Heart left ventricle (tissue), 16 donors: ENCODE results near the gene WNT9A. TPM values are rescaled to one million over a fixed set of nuclear protein-coding genes. Genes with fewer than 3 reads are reported as not detected.

Experiments
- ATAC-seq, 4 donors: fragments of 200-7000 bp; cut with Tn5 transposase; one replicate each; pipeline ENCODE4 v1.9.1; 2020 to 2022; ENCODE audit warnings: moderate library complexity in 4 of 4, mild to moderate bottlenecking in 3 of 4, moderate number of reproducible peaks in 1 of 4
- DNase-seq, 5 donors: peaks; one replicate each; pipeline ENCODE4 v3.0.0-alpha.2; 2020
- H3K27ac ChIP-seq, 12 donors: fragments of 200-600 bp; sonication (generic) in 4 of 12; one replicate each; pipeline versions ENCODE4 v1.5.0 to v1.8.0; 2016 to 2022; ENCODE audit warnings: mild to moderate bottlenecking in 2 of 12
- H3K27me3 ChIP-seq, 9 donors: fragments of 200-600 bp; sonication (generic) in 2 of 9; one replicate each; pipeline versions ENCODE4 v1.5.1 to v1.8.0; 2016 to 2022; ENCODE audit warnings: mild to moderate bottlenecking in 3 of 9
- H3K36me3 ChIP-seq, 9 donors: fragments of 200-600 bp; sonication (generic) in 2 of 9; one replicate each; pipeline versions ENCODE4 v1.5.0 to v1.8.0; 2018 to 2022; ENCODE audit warnings: mild to moderate bottlenecking in 2 of 9
- H3K4me1 ChIP-seq, 12 donors: fragments of 200-600 bp; sonication (generic) in 4 of 12; one replicate each; pipeline versions ENCODE4 v1.5.0 to v1.8.0; 2016 to 2022; ENCODE audit warnings: mild to moderate bottlenecking in 3 of 12
- H3K4me3 ChIP-seq, 12 donors: fragments of 200-600 bp; sonication (generic) in 4 of 12; one replicate each; pipeline versions ENCODE4 v1.5.0 to v1.8.0; 2017 to 2022; ENCODE audit warnings: mild to moderate bottlenecking in 9 of 12, moderate library complexity in 4 of 12
- H3K9me3 ChIP-seq, 12 donors: fragments of 200-600 bp; sonication (generic) in 4 of 12; one replicate each; pipeline versions ENCODE4 v1.5.0 to v1.8.0; 2016 to 2022; ENCODE audit warnings: mild to moderate bottlenecking in 1 of 12
- POLR2A ChIP-seq, 2 donors: fragments of 450-650 bp; IDR thresholded peaks; one replicate each; pipeline ENCODE4 v1.6.1; 2017; ENCODE audit warnings: antibody characterized with exemption in 2 of 2, mild to moderate bottlenecking in 2 of 2, moderate library complexity in 2 of 2
- WGBS, 4 donors: extraction: QIAGEN DNeasy Blood & Tissue Kit in 2 of 4; methylation state at CpG; one replicate each; pipeline versions ENCODE4 v1.1.5 to v1.1.7; 2013 to 2018; 5-methylcytosine and 5-hydroxymethylcytosine counted together
- intact Hi-C, 10 donors: fragments of 100-400 bp; cut with DNase I; formaldehyde crosslinking; loops; one replicate each; pipeline versions ENCODE4 v1.11.1 to v1.14.2; 2022
- polyA plus RNA-seq, 2 donors: library from polyadenylated mRNA; stranded (reverse); fragments of 200-250 nt; gene quantifications; one replicate each; pipeline ENCODE4 v1.2.3, GENCODE V29; 2013
- total RNA-seq, 9 donors: library from RNA; depleted of rRNA in 2 of 9; stranded (reverse); fragments of >200 nt in 2 of 9; fragmentation: NEBNext Ultra II Directional in 3 of 9; extraction: Animal tissue kit (Norgen Biotek cat#: 25700) in 3 of 9; gene quantifications; one replicate each; pipeline versions ENCODE4 v1.1.0 to v1.2.4, GENCODE V29; 2016 to 2023
- TF ChIP-seq, protein P1 (sequence below), 12 donors: fragments of 200-600 bp; sonication (generic) in 4 of 12; IDR thresholded peaks; one replicate each; pipeline versions ENCODE4 v1.5.0 to v1.8.0; 2018 to 2022; ENCODE audit warnings: antibody characterized with exemption in 12 of 12, mild to moderate bottlenecking in 5 of 12
- donor health status: ischemic (EF 13 %, LVEDD 7.1; RV severe dilation, severe dysfunction).
- donor health status: healthy with polysubstance abuse.
- donor health status: DM: no; HTN: yes; CAD: no.
- donor health status: DM: no; HTN: no; CAD: no.
- donor health status: ischemic (EF 25% LVEDD 6.9; RV normal size, moderate dysfunction).
- donor health status: ischemic (EF 25% LVEDD 5.7; RV mildly dilated, moderate dysfunction).
- donor health status: healthy.
- donor health status: DM: yes; HTN: yes; CAD: no.
- donor health status: ischemic (EF 35%, LVEDD 5.7; RV mildly dilated, moderate dysfunction).
- donor health status: nonischemic (EF 11% LVEDD 7.7; RV severe dilation, severe dysfunction).
- donor health status: DM: yes; HTN: yes; CAD: no.
- donor health status: PGD.
- donor health status: ischemic (EF 29% LVEDD 5.4; RV normal size, mild dysfunction).
- donor health status: nonischemic (EF 23%, LVEDD 6.1; RV moderate dilation, normal function).

Gene WNT9A
- total and polyA plus RNA-seq, 11 donors, result 0.54 to 29.8 (median 2.3) TPM

GRCh38 chr1:227939791-227940771 is 7.7 kb downstream of the WNT9A start:
- DNase-seq, result peak in 2 of 5 donors; percentile 4 to 14
- H3K27me3 ChIP-seq, result no peaks in the 10 kb centered on the region
- no peak overlapping the region for H3K4me3 ChIP-seq
- peaks cover 0 to 31% (median 11%) of the 10 kb centered on the region in 12 donors for H3K4me1 ChIP-seq
- TF ChIP-seq, protein P1, sequence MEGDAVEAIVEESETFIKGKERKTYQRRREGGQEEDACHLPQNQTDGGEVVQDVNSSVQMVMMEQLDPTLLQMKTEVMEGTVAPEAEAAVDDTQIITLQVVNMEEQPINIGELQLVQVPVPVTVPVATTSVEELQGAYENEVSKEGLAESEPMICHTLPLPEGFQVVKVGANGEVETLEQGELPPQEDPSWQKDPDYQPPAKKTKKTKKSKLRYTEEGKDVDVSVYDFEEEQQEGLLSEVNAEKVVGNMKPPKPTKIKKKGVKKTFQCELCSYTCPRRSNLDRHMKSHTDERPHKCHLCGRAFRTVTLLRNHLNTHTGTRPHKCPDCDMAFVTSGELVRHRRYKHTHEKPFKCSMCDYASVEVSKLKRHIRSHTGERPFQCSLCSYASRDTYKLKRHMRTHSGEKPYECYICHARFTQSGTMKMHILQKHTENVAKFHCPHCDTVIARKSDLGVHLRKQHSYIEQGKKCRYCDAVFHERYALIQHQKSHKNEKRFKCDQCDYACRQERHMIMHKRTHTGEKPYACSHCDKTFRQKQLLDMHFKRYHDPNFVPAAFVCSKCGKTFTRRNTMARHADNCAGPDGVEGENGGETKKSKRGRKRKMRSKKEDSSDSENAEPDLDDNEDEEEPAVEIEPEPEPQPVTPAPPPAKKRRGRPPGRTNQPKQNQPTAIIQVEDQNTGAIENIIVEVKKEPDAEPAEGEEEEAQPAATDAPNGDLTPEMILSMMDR (IDR thresholded peaks at IDR 0.05), result no peak
- no peak for TF ChIP-seq POLR2A (IDR thresholded peaks at IDR 0.05)
- H3K36me3 ChIP-seq, result no peaks in the 10 kb centered on the region
- H3K27ac ChIP-seq, result peak overlapping the region in 1 of 12 donors; percentile 28
- H3K9me3 ChIP-seq, result no peaks in the 10 kb centered on the region
- 73 to 88% (median 88%) methylated on average over 7 to 20 of the region's 20 CpGs for whole genome bisulfite sequencing, 4 donors
- intact Hi-C loops, result loop anchor here in 1 of 10 donors (10.0 kb wide), 1 partner anchor 375 kb away; the partner anchor contains the start of gene ZNF678
- ATAC-seq, result no peak

GRCh38 chr1:227938911-227939790 is 8.6 kb downstream of the WNT9A start:
- no peak overlapping the region for H3K27ac ChIP-seq
- no peaks in the 10 kb centered on the region for H3K36me3 ChIP-seq
- H3K4me3 ChIP-seq, result no peak overlapping the region
- ATAC-seq, result no peak
- no peaks in the 10 kb centered on the region for H3K27me3 ChIP-seq
- intact Hi-C loops, result no loop called here
- H3K9me3 ChIP-seq, result no peaks in the 10 kb centered on the region
- TF ChIP-seq POLR2A (IDR thresholded peaks at IDR 0.05), result no peak
- TF ChIP-seq, protein P1 (IDR thresholded peaks at IDR 0.05), result no peak
- WGBS, 4 donors, result 84 to 91% (median 87%) methylated on average over 14 to 27 of the region's 27 CpGs
- H3K4me1 ChIP-seq, result peaks cover 0 to 23% (median 6%) of the 10 kb centered on the region in 12 donors
- DNase-seq, result peak in 2 of 5 donors; percentile 14 to 53

- Histone ChIP-seq H3K4me1 (peaks cover 0 to 22% (median 7%) of the 10 kb centered on the region in 12 donors), H3K4me3 (no peak overlapping the region), H3K36me3 (no peaks in the 10 kb centered on the region), H3K9me3 (peaks cover 0 to 2% (median 0%) of the 10 kb centered on the region in 12 donors), H3K27ac (no peak overlapping the region), H3K27me3 (no peaks in the 10 kb centered on the region)
- 95 to 97% (median 96%) methylated on average over 10 of the region's 10 CpGs for WGBS, 4 donors
- TF ChIP-seq, protein P1 (IDR thresholded peaks at IDR 0.05), result no peak
- TF ChIP-seq POLR2A (IDR thresholded peaks at IDR 0.05), result no peak
- no peak for DNase-seq
- intact Hi-C loops, result no loop called here
- ATAC-seq, result no peak
These were observed 9.5 kb downstream of the WNT9A start for GRCh38 chr1:227938276-227938675.
